CD14-positive monocyte (primary cell): ENCODE measurements around the gene HSPG2. TPM values are rescaled to one million over a fixed set of nuclear protein-coding genes. Genes with fewer than 3 reads are reported as not detected.

Source experiments
- DNase-seq, 3 donors: peaks; one replicate each; pipeline ENCODE4 v3.0.0-alpha.2; 2011 to 2022
- H2AFZ ChIP-seq: 2 replicates; pipeline ENCODE4 v1.6.0; 2012; ENCODE audit warnings: mild to moderate bottlenecking, low read depth, low read length, inconsistent platforms; ENCODE audit not compliant: insufficient read depth, poor library complexity, severe bottlenecking
- H3K27ac ChIP-seq, 2 donors: 1 replicate in 1 of 2; 2 replicates in 1 of 2; pipeline ENCODE4 v1.5.1; 2012 to 2013; ENCODE audit warnings: low read length in 2 of 2, control low read depth in 1 of 2, inconsistent platforms in 1 of 2, low read depth in 1 of 2, mild to moderate bottlenecking in 1 of 2
- H3K27me3 ChIP-seq, 2 donors: one replicate each; pipeline versions ENCODE4 v1.6.0 to v1.6.1; 2011 to 2013; ENCODE audit warnings: low read length in 2 of 2; ENCODE audit not compliant: control insufficient read depth in 2 of 2, insufficient read depth in 2 of 2
- H3K36me3 ChIP-seq, 2 donors: replicated peaks in 1 of 2; 1 replicate in 1 of 2; 2 replicates in 1 of 2; pipeline versions ENCODE4 v1.5.1 to v1.6.1; 2012 to 2013; ENCODE audit warnings: low read length in 2 of 2, control low read depth in 1 of 2, inconsistent platforms in 1 of 2, mild to moderate bottlenecking in 1 of 2; ENCODE audit not compliant: insufficient read depth in 2 of 2, control insufficient read depth in 1 of 2
- H3K4me1 ChIP-seq, 2 donors: 1 replicate in 1 of 2; 2 replicates in 1 of 2; pipeline versions ENCODE4 v1.5.1 to v1.6.1; 2012 to 2013; ENCODE audit warnings: low read length in 2 of 2, control low read depth in 1 of 2, inconsistent platforms in 1 of 2, mild to moderate bottlenecking in 1 of 2, moderate library complexity in 1 of 2; ENCODE audit not compliant: insufficient read depth in 2 of 2, control insufficient read depth in 1 of 2
- H3K4me2 ChIP-seq: replicated peaks from 2 replicates; pipeline ENCODE3; 2012; ENCODE audit warnings: low read length, moderate library complexity, mild to moderate bottlenecking; ENCODE audit not compliant: poor library complexity, severe bottlenecking; ENCODE audit errors: extremely low read depth
- H3K4me3 ChIP-seq, 3 experiments: fragments of 200-600 bp in 1 of 3; sonication (generic) in 1 of 3; replicated peaks in 1 of 3; 1 replicate in 2 of 3; 2 replicates in 1 of 3; pipeline ENCODE4 v1.5.1; 2011 to 2013; ENCODE audit warnings: low read length in 3 of 3, mild to moderate bottlenecking in 3 of 3, control low read depth in 2 of 3, low read depth in 2 of 3, inconsistent platforms in 1 of 3, moderate library complexity in 1 of 3
- H3K79me2 ChIP-seq: 2 replicates; pipeline ENCODE4 v1.6.0; 2012; ENCODE audit warnings: mild to moderate bottlenecking, control low read depth, inconsistent platforms, low read length, moderate library complexity; ENCODE audit not compliant: insufficient read depth
- H3K9ac ChIP-seq: 2 replicates; pipeline ENCODE4 v1.6.0; 2017; ENCODE audit warnings: low read length, mild to moderate bottlenecking; ENCODE audit not compliant: insufficient read depth, poor library complexity, severe bottlenecking
- H3K9me3 ChIP-seq, 2 donors: replicated peaks in 1 of 2; 1 replicate in 1 of 2; 2 replicates in 1 of 2; pipeline versions ENCODE4 v1.5.1 to v1.6.1; 2012 to 2013; ENCODE audit warnings: low read length in 2 of 2, control low read depth in 1 of 2; ENCODE audit not compliant: control insufficient read depth in 1 of 2, insufficient read depth in 1 of 2
- H4K20me1 ChIP-seq: 2 replicates; pipeline ENCODE4 v1.6.0; 2012; ENCODE audit warnings: mild to moderate bottlenecking, low read length, control low read depth, moderate library complexity; ENCODE audit not compliant: insufficient read depth
- H3K27ac Mint-ChIP-seq, 7 donors: one replicate each; pipeline ENCODE4 v1.8.0; 2020; ENCODE audit warnings: mild to moderate bottlenecking in 7 of 7, mixed read lengths in 7 of 7, moderate library complexity in 6 of 7, inconsistent platforms in 2 of 7
- H3K27me3 Mint-ChIP-seq, 3 donors: one replicate each; pipeline ENCODE4 v1.8.0; 2021 to 2022; ENCODE audit warnings: low read depth in 3 of 3, mild to moderate bottlenecking in 3 of 3, mixed read lengths in 3 of 3, moderate library complexity in 3 of 3, inconsistent platforms in 1 of 3
- H3K36me3 Mint-ChIP-seq, 2 donors: one replicate each; pipeline ENCODE4 v1.8.0; 2020; ENCODE audit warnings: mixed read lengths in 2 of 2, inconsistent platforms in 1 of 2, mild to moderate bottlenecking in 1 of 2
- H3K4me1 Mint-ChIP-seq: one replicate; pipeline ENCODE4 v1.8.0; 2020; ENCODE audit warnings: mild to moderate bottlenecking, mixed read lengths
- H3K4me3 Mint-ChIP-seq, 2 donors: one replicate each; pipeline ENCODE4 v1.8.0; 2020; ENCODE audit warnings: mild to moderate bottlenecking in 2 of 2, mixed read lengths in 2 of 2, moderate library complexity in 1 of 2
- H3K9me3 Mint-ChIP-seq, 7 donors: one replicate each; pipeline ENCODE4 v1.8.0; 2020 to 2022; ENCODE audit warnings: mixed read lengths in 7 of 7, mild to moderate bottlenecking in 6 of 7, moderate library complexity in 6 of 7, inconsistent platforms in 2 of 7
- CTCF ChIP-seq: fragments of 200-600 bp; IDR thresholded peaks from one replicate; pipeline ENCODE4 v1.8.0; 2022; ENCODE audit warnings: antibody characterized with exemption, mild to moderate bottlenecking
- WGBS: methylation state at CpG from one replicate; pipeline ENCODE4 v1.1.5; 2013; ENCODE audit warnings: missing lambda C conversion rate; ENCODE audit not compliant: insufficient coverage; 5-methylcytosine and 5-hydroxymethylcytosine counted together
- intact Hi-C, 2 donors: fragments of 100-400 bp; cut with micrococcal nuclease; formaldehyde crosslinking; loops; one replicate each; pipeline versions ENCODE4 v1.15.0 to v1.15.1; 2023
- polyA plus RNA-seq, 3 donors: library from polyadenylated mRNA; depleted of rRNA in 1 of 3; unstranded in 2 of 3; stranded (reverse) in 1 of 3; fragments of 300-500 nt in 2 of 3; fragments of >200 nt in 1 of 3; fragmentation: Illumina TruSeq in 2 of 3; gene quantifications; 1 replicate in 2 of 3; 2 replicates in 1 of 3; pipeline ENCODE4 v1.2.3, GENCODE V29; 2012 to 2021

The HSPG2 gene
- polyA plus RNA-seq, 3 donors: 0.44 TPM; not detected in 2

- no peaks in the 10 kb centered on the region for H3K9me3 ChIP-seq
- peaks cover 7 to 9% of the 10 kb centered on the region in 2 donors for H3K4me1 ChIP-seq
- Mint-ChIP-seq H3K4me1 (peaks cover 8% of the 10 kb centered on the region), H3K27ac (no peak overlapping the region), H3K4me3 (no peak overlapping the region), H3K27me3 (peaks cover 12 to 18% (median 13%) of the 10 kb centered on the region in 3 donors), H3K36me3 (no peaks in the 10 kb centered on the region), H3K9me3 (peaks cover 0 to 1% (median 0%) of the 10 kb centered on the region in 7 donors)
- no peak overlapping the region for H3K4me3 ChIP-seq
- H3K36me3 ChIP-seq: no peaks in the 10 kb centered on the region
- no peaks in the 10 kb centered on the region for H3K79me2 ChIP-seq
- WGBS: 80% methylated on average over 3 of the region's 7 CpGs
- no peak overlapping the region for H2AFZ ChIP-seq
- H3K27me3 ChIP-seq: peaks cover 4 to 9% of the 10 kb centered on the region in 2 donors
- DNase-seq: no peak
- no peak overlapping the region for H3K4me2 ChIP-seq
- TF ChIP-seq CTCF: no peak
- H4K20me1 ChIP-seq: no peaks in the 10 kb centered on the region
- intact Hi-C loops: loop anchor here in 1 of 2 donors (10.0 kb wide), 1 partner anchor 117 kb away; the partner anchor contains the start of gene LDLRAD2
- no peak overlapping the region for H3K27ac ChIP-seq
- H3K9ac ChIP-seq: no peak overlapping the region
Observed at GRCh38 chr1:21932127-21932526, 5.0 kb downstream of the HSPG2 start.

GRCh38 chr1:21931171-21932093 is 5.7 kb downstream of the HSPG2 start:
- Mint-ChIP-seq H3K36me3 (no peaks in the 10 kb centered on the region), H3K27me3 (peaks cover 10 to 15% (median 10%) of the 10 kb centered on the region in 3 donors), H3K27ac (no peak overlapping the region), H3K4me1 (peaks cover 7% of the 10 kb centered on the region), H3K4me3 (no peak overlapping the region), H3K9me3 (peaks cover 0 to 1% (median 0%) of the 10 kb centered on the region in 7 donors)
- intact Hi-C loops: loop anchor here in 1 of 2 donors (10.0 kb wide), 1 partner anchor 117 kb away; the partner anchor contains the start of gene LDLRAD2
- no peak overlapping the region for H3K9ac ChIP-seq
- H4K20me1 ChIP-seq: no peaks in the 10 kb centered on the region
- no peaks in the 10 kb centered on the region for H3K9me3 ChIP-seq
- no peak overlapping the region for H3K4me3 ChIP-seq
- 53% methylated on average over 14 of the region's 16 CpGs for WGBS
- no peak overlapping the region for H2AFZ ChIP-seq
- no peak for TF ChIP-seq CTCF
- no peak overlapping the region for H3K4me2 ChIP-seq
- DNase-seq: no peak
- H3K27ac ChIP-seq: no peak overlapping the region
- H3K79me2 ChIP-seq: no peaks in the 10 kb centered on the region
- peaks cover 4% of the 10 kb centered on the region in 2 donors for H3K4me1 ChIP-seq
- peaks cover 2 to 6% of the 10 kb centered on the region in 2 donors for H3K27me3 ChIP-seq
- H3K36me3 ChIP-seq: no peaks in the 10 kb centered on the region
